GM10266 (cell line): ENCODE data around the gene ANGEL1.

Experiments
- DNase-seq: peaks from one replicate; pipeline ENCODE4 v3.0.0; 2012; ENCODE audit errors: extremely low spot score
- CTCF ChIP-seq: IDR thresholded peaks from 2 replicates; pipeline ENCODE4 v1.5.1; 2012; ENCODE audit warnings: mild to moderate bottlenecking, low read depth; ENCODE audit not compliant: control insufficient read depth, insufficient read depth; ENCODE audit errors: missing control alignments

Gene ANGEL1, protein sequence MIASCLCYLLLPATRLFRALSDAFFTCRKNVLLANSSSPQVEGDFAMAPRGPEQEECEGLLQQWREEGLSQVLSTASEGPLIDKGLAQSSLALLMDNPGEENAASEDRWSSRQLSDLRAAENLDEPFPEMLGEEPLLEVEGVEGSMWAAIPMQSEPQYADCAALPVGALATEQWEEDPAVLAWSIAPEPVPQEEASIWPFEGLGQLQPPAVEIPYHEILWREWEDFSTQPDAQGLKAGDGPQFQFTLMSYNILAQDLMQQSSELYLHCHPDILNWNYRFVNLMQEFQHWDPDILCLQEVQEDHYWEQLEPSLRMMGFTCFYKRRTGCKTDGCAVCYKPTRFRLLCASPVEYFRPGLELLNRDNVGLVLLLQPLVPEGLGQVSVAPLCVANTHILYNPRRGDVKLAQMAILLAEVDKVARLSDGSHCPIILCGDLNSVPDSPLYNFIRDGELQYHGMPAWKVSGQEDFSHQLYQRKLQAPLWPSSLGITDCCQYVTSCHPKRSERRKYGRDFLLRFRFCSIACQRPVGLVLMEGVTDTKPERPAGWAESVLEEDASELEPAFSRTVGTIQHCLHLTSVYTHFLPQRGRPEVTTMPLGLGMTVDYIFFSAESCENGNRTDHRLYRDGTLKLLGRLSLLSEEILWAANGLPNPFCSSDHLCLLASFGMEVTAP

DNA sequence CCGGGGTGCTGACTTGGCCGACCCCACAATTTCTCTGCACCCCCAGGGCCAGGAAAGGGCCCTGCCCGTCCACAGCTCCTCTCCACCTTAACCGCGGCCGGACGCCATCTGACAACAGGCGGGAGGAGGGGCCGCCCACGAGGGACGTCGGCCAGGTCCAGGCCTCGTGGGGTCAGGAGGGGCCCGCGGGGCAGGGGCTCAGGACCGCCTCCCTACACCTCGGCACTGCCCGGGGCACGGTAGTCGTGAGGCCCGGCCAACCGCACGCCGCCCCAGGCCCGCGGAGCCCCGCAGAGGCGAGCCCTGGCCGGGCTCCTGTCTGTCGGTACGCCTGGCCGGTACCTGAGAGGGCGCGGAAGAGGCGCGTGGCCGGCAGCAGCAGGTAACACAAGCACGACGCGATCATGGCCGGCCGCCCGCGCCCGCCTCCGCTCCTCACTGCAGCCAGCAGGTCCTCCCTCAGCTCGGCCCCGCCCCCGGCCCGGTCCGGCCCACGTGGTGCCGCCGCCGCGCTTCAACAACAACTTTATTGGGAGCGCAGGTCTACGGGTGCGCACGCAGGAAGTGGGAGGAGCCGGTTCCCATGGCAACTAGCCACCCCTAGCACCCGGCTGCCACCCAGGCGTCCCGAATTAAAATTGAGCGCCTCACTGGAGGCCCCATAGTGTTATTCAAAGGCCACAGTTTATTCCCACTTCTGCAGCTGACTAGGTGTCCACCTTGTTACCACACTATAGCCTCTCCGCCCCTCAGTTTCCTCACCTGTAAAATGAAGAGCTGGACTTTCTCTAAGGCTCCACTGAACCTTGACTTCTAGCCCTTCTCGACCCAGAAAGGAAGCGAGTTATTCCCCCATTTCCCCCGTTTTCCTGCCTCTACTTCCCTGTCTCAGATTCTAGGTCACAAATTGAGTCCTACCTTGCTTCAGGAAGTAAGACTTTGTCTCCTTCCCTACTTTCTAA, at the start of gene ANGEL1:
Gene ANGEL1, minus strand, starts transcription at position 461 of the 962 bp plus-strand sequence. Its CDS starts 55 bp downstream, at position 406.
- DNase-seq, result peak; percentile 96
- no peak for TF ChIP-seq CTCF

DNA sequence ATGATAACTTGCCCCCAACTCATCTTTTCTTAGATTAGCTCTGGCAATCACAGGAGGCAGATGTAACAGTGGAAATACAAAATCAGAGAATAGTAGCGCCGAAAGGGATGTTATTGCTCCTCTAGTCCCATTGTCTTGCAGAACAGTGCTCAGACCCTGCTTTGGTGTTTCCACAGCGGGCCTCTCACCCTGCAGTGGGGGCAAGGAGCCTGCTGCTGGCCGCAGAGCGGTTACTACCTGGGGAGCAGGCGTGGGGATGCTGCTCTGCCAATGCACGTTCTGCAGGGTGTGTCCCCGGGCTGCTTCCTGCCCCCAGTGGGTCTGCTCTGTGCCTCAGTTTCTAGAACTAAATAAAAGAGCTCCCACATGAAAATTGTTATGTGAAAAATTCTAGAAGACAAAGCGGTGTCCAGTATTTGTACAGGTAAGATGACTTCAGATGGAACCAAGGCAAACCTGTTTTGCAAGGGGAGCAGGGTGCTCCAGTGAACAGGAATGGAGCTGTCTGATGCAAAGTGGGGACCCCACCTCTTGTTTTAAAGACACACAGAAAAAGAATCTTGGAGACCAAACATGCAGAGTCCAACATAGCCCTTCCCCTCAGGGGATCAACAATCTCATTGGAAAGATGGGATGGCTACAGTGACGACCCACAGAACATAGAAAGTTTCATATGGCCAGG, 49.0 kb upstream of the ANGEL1 start:
- TF ChIP-seq CTCF, result no peak
- DNase-seq, result no peak

DNA sequence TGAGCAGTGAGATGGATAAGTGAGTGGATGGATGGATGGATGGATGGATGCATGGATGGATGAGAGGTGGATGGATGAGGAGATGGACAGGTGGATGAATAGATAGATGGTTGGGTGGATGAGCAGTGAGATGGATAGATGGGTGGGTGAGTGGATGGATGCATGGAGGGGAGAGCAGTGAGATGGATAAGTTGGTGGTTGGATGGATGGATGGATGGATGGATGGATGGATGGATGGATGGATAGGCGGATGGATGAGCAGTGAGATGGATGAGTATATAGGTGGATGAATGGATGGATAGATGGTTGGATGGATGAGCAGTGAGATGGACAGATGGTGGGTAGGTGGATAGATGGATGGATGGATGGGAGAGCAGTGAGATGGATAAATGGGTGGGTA, 44.1 kb upstream of the ANGEL1 start:
- no peak for TF ChIP-seq CTCF
- no peak for DNase-seq

DNA sequence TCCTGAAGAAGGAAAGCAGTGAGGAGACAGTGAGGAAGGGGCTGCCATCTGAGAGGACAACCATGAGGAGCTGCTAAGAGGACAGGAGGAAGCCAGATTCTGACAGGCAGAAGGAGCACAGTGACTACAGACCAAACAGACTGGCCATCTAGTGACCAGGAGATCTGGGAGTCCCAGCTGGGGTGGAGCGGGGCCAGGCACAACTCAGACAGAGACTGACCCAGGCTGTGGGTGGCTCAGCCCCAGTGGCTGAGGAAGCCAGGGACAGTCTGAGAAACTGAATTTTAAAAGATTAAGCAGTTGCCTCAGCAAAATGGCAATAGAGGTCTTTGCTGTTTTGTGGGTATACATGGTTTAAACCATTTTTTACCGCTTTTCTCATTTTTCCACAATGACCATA, 42.4 kb upstream of the ANGEL1 start:
- TF ChIP-seq CTCF, result no peak

GRCh38 chr14:76848879-76849278, 36.2 kb upstream of the ANGEL1 start:
- no peak for TF ChIP-seq CTCF
- no peak for DNase-seq

More for the DNA sequence above, 42.4 kb upstream of the ANGEL1 start:
- no peak for DNase-seq

GRCh38 chr14:76846331-76847047, 33.8 kb upstream of the ANGEL1 start:
- TF ChIP-seq CTCF, result no peak
- DNase-seq, result no peak
